GM12875 (cell line): ENCODE measurements around the gene NHERF2.

Source experiments
- H3K4me3 ChIP-seq: one replicate; pipeline ENCODE4 v1.5.1; 2011; ENCODE audit warnings: low read depth, low read length, control low read depth
- CTCF ChIP-seq: IDR thresholded peaks from 2 replicates; pipeline ENCODE4 v1.5.1; 2011; ENCODE audit warnings: low read depth, mild to moderate bottlenecking, control low read depth, inconsistent platforms, low read length, moderate library complexity, borderline replicate concordance; ENCODE audit not compliant: insufficient read depth

Gene NHERF2

DNA sequence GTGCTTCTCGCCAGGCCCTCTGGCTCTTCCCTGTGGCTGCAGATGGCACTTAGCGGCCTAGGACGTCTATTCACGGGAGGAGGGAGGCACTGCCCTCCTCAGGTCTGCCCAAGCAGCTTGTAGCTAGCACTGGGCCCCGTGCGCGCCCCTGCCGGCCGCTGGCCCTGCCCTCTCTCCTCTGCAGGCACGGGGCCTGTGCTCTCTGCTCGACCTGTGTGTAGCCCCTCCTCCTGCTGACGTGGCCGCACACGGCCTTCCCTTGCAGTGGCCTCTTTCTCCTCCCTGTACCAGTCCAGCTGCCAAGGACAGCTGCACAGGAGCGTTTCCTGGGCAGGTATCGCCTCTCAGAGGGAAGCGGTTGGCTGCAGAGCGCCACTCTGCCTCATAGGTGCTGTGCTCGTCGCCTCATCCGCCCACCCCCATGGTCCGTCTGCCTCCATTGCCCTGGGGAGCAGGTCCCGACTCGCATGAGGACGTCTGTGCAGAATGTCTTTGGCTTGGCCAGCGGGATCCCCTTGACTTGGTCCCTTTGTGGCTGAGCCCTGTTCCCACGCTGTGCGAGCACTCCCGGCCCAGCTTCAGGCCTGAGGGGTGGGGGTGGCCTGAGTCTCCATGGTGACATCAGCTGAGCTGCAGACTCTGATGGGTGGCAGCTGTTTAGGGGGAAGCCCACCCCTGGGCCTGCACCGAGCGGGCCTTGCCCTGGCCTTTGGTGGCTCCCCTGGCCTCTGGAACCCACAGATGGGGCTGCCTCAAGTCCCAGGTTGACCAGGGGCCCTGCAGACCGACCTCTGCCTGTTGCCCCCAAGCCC, 55.7 kb downstream of the NHERF2 start:
- TF ChIP-seq CTCF: no peak
- no peak overlapping the region for H3K4me3 ChIP-seq

DNA sequence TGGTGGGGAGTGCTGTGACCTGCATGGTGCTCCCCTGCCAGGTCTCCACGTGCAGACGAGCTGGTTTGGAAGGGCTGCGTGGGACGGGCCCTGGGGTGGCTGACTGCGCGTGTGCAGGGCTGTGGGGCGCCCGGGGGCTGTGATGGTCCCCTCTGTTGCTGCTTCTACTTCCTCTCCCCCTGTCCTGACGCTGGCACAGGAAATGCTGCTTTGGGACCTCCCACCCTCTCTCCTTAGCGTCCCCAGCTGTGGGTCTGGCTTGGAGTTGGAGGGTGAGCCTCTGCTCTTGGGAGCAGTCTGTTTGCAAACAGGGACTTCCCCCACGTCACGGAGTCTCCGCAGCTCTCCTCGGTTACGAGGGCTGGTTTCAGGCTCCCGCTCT, 56.3 kb downstream of the NHERF2 start:
- H3K4me3 ChIP-seq: no peak overlapping the region
- TF ChIP-seq CTCF: no peak

DNA sequence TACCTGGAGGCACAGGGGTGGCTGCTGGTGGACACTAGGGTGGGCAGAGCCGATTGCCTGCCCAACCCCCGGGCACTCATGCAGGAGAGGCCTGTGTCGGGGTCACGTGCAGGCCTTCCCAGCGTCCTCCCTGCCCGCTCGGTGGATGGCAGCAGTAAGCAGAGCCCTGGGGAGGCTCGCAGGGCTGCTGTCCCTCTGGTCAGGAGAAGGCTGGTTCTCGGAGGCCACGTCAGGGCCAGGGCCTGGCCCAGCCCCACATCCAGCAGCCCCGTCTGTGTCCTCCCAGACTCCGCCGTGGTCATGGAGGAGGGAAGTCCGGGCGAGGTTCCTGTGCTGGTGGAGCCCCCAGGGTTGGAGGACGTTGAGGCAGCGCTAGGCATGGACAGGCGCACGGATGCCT, 56.7 kb downstream of the NHERF2 start:
- no peak overlapping the region for H3K4me3 ChIP-seq
- TF ChIP-seq CTCF: no peak

DNA sequence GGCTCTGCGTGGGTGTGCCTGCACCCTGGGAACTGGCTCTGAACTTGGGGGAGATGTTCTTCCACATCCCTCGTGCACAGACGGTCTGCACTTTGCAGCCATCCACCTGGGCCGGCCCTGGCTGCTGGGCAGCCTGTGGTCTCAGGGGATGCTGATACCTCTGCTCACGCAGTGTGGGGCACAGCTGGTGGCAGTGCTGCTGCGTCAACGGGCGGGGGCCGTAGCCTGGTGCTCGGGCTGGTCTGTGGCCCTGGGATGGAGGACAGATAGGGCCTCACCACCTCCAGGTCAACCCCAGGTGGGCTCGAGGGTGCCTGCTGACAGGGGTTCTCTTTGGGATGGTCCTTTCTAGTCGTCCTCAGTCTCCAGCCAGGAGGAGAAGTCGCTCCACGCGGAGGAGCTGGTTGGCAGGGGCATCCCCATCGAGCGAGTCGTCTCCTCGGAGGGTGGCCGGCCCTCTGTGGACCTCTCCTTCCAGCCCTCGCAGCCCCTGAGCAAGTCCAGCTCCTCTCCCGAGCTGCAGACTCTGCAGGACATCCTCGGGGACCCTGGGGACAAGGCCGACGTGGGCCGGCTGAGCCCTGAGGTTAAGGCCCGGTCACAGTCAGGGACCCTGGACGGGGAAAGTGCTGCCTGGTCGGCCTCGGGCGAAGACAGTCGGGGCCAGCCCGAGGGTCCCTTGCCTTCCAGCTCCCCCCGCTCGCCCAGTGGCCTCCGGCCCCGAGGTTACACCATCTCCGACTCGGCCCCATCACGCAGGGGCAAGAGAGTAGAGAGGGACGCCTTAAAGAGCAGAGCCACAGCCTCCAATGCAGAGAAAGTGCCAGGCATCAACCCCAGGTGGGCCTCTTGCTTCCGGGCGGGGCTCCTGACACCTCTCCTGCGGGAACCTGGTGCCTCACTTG, 57.4 kb downstream of the NHERF2 start:
- no peak for TF ChIP-seq CTCF
- H3K4me3 ChIP-seq: no peak overlapping the region

- no peak overlapping the region for H3K4me3 ChIP-seq
- TF ChIP-seq CTCF: no peak
Observed at GRCh38 chr16:2084895-2085625, 58.4 kb downstream of the NHERF2 start.

GRCh38 chr16:2085669-2086068, 59.0 kb downstream of the NHERF2 start:
- no peak overlapping the region for H3K4me3 ChIP-seq
- TF ChIP-seq CTCF: no peak
